ENCODE data around the gene TTLL13.
A peak's percentile ranks its signal among the peaks of the same experiment; 100 is the strongest.

The TTLL13 gene

GRCh38 chr15:90249203-90249863, at the start of gene TTLL13:
TTLL13 (plus strand) TSS chr15:90249556; CDS start chr15:90250631, 1,075 bp downstream.
- DNase-seq (ENCODE audit: low read depth in 1 of 2, low spot score in 1 of 2), result peak; percentile 46 to 73

- DNase-seq (ENCODE audit: low read depth in 1 of 2, low spot score in 1 of 2), result no peak
Measured at GRCh38 chr15:90200534-90201129, 48.7 kb upstream of the TTLL13 start.

GRCh38 chr15:90201130-90201943, 48.0 kb upstream of the TTLL13 start, which contains the start of gene SEMA4B:
SEMA4B (plus strand) TSS chr15:90201330; CDS start chr15:90201579, 249 bp downstream.
- DNase-seq (ENCODE audit: low read depth in 1 of 2, low spot score in 1 of 2), result peak; percentile 42 to 43

- no peak for DNase-seq (ENCODE audit: low read depth in 1 of 2, low spot score in 1 of 2)
Measured at GRCh38 chr15:90201944-90202375, 47.4 kb upstream of the TTLL13 start.

GRCh38 chr15:90202929-90203328, 46.4 kb upstream of the TTLL13 start:
- no peak for DNase-seq (ENCODE audit: low read depth in 1 of 2, low spot score in 1 of 2)

- DNase-seq (ENCODE audit: low read depth in 1 of 2, low spot score in 1 of 2), result no peak
Measured at GRCh38 chr15:90203473-90203872, 45.9 kb upstream of the TTLL13 start.

GRCh38 chr15:90203922-90204321, 45.4 kb upstream of the TTLL13 start:
- DNase-seq (ENCODE audit: low read depth in 1 of 2, low spot score in 1 of 2), result no peak

- DNase-seq (ENCODE audit: low read depth in 1 of 2, low spot score in 1 of 2), result no peak
Measured at GRCh38 chr15:90205050-90205848, 44.1 kb upstream of the TTLL13 start.

GRCh38 chr15:90205886-90206285, 43.5 kb upstream of the TTLL13 start:
- DNase-seq (ENCODE audit: low read depth in 1 of 2, low spot score in 1 of 2), result no peak

- no peak for DNase-seq (ENCODE audit: low read depth in 1 of 2, low spot score in 1 of 2)
Measured at GRCh38 chr15:90207252-90207651, 42.1 kb upstream of the TTLL13 start.

GRCh38 chr15:90208356-90208755, 41.0 kb upstream of the TTLL13 start:
- DNase-seq (ENCODE audit: low read depth in 1 of 2, low spot score in 1 of 2), result no peak

- DNase-seq (ENCODE audit: low read depth in 1 of 2, low spot score in 1 of 2), result no peak
Measured at GRCh38 chr15:90209591-90209990, 39.8 kb upstream of the TTLL13 start.

- no peak for DNase-seq (ENCODE audit: low read depth in 1 of 2, low spot score in 1 of 2)
Measured at GRCh38 chr15:90210593-90210992, 38.8 kb upstream of the TTLL13 start.

- no peak for DNase-seq (ENCODE audit: low read depth in 1 of 2, low spot score in 1 of 2)
Measured at GRCh38 chr15:90211009-90211408, 38.3 kb upstream of the TTLL13 start.

GRCh38 chr15:90211440-90212143, 37.8 kb upstream of the TTLL13 start:
- DNase-seq (ENCODE audit: low read depth in 1 of 2, low spot score in 1 of 2), result no peak

GRCh38 chr15:90212221-90213098, 36.9 kb upstream of the TTLL13 start:
- DNase-seq (ENCODE audit: low read depth in 1 of 2, low spot score in 1 of 2), result no peak

GRCh38 chr15:90213122-90213817, 36.1 kb upstream of the TTLL13 start:
- no peak for DNase-seq (ENCODE audit: low read depth in 1 of 2, low spot score in 1 of 2)

- DNase-seq (ENCODE audit: low read depth in 1 of 2, low spot score in 1 of 2), result no peak
Measured at GRCh38 chr15:90213818-90214204, 35.5 kb upstream of the TTLL13 start.
